Stimulated activated CD8-positive, alpha-beta memory T cell treated with anti-CD3 and anti-CD28 coated beads, Interleukin-15, amount 100 ng/mL, for 1 hour (primary cell): ENCODE measurements around the gene LAMC2.

Source experiments
- DNase-seq: peaks from one replicate; pipeline ENCODE4 v3.0.0-alpha.2; 2020; ENCODE audit warnings: low read depth

Gene LAMC2

GRCh38 chr1:183168308-183168707 lies 17.8 kb upstream of the LAMC2 start:
- no peak for DNase-seq

- no peak for DNase-seq
Measured at GRCh38 chr1:183173828-183174227, 12.2 kb upstream of the LAMC2 start.

DNA sequence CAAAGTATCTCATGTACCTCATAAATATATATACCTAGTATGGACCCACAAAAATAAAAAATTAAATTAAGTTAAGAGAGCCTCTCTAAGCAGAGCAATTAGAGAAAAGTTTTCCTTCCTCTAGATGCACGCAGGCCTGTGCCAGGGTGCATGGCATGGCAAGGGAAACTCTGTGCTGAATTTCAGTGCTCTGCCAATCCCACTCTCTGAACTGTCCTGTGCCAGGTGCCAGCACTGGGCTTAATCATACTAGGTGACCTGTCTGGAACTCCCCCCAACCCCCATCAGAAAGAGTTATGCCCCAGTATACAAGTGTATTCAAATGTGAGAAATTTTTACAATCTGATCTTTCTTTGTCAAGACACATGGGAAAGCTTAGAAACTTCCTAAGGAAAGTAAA lies 10.4 kb upstream of the LAMC2 start:
- DNase-seq: no peak

- DNase-seq: no peak
Measured at GRCh38 chr1:183178545-183178944, 7.5 kb upstream of the LAMC2 start.

- no peak for DNase-seq
Measured at GRCh38 chr1:183179033-183179432, 7.0 kb upstream of the LAMC2 start.

GRCh38 chr1:183180218-183180617 lies 5.8 kb upstream of the LAMC2 start:
- no peak for DNase-seq

DNA sequence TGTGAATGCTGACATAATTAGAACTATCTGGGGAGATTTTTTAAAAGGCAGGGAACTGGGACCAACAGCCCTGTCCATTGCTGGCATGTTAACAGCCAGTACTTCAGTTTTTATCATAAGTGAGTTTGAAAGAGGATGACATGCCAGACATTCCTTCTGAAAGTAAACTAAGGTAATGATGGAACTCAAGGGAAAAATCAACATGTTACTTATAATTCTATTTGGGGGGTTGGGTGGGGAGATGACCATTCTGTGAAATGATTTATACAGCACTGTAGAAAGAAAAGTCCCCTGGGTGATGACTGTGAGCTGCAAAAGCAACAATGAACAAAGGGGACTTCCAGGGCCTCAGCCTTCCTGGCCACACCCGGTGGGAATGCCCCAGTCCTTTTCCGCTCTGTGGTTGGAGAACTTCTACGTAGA lies 5.4 kb upstream of the LAMC2 start:
- DNase-seq: no peak

GRCh38 chr1:183186841-183187240 lies 777 bp downstream of the LAMC2 start:
- no peak for DNase-seq

- no peak for DNase-seq
Measured at GRCh38 chr1:183188240-183188639, 2.2 kb downstream of the LAMC2 start.

GRCh38 chr1:183191833-183192232 lies 5.8 kb downstream of the LAMC2 start:
- no peak for DNase-seq

DNA sequence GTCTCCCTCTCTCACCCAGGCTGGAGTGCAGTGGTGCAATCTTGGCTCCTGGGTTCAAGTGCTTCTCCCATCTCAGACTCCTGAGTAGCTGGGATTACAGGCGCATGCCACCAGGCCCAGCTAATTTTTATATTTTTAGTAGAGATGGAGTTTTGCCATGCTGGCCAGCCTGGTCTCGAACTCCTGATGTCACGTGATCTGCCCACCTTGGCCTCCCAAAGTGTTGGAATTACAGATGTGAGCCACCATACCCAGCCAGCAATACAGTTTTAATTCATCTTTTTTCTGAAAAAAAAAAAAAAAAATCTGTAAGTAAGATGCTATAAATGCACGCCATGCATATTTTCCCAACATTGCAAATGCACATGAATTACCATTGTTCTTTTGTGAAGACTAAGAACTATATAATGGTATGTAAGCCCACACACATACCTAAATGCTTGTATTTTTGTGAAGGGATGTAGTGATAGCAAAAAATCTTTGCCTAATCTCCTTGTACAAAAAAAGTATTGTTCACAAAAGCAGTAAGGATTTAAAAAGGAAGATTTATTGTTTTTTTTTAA lies 8.0 kb downstream of the LAMC2 start:
- no peak for DNase-seq

DNA sequence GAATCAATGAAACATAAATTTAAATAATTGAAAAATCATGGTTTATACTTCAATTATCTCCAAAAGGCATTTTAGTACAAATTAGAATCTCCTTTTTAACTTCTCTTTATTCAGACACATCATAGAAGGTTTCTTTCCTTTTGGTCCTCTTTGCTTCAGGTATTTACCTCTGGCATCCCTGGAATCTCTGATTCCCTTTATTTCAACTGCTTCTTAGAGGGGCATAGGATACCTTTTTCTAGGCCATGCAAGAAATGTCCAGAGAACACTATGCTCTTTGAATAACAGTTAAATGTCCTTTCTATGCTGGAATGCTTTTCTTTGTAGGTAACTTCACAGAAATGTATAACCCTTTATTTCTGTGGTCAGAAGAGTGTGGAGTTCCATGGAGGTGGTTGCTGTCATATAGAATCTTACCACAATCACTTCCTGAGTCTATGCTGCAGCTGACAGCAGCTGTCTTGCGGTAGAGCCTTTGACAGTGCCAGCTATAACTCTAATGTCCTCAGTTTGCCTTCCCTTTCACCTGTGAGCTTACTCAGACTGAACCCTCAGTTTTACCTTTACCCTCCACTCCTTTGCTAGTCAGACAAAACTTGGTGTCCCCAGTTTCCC lies 8.6 kb downstream of the LAMC2 start:
- DNase-seq: no peak

DNA sequence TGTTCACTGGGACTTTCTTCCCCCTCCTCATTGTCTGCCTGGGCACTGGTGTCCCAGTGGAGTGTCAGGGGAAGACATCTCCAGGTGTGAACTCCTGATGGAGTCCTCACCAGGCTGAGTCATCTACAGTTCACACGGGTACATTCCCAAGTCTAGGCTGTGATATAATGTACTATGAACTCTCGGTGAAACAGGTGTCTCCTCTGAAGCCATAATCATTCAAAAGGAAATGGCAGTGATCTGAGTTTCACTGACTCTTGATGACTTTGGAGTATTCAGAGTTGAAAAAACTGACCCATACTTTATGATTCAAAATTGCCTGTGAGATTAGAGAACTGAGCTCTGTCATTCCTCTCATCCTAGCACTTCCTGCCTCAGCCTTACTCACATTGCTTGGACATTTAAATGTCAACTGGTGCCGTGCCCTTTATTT lies 9.1 kb downstream of the LAMC2 start:
- no peak for DNase-seq

- no peak for DNase-seq
Measured at GRCh38 chr1:183197762-183198161, 11.7 kb downstream of the LAMC2 start.

DNA sequence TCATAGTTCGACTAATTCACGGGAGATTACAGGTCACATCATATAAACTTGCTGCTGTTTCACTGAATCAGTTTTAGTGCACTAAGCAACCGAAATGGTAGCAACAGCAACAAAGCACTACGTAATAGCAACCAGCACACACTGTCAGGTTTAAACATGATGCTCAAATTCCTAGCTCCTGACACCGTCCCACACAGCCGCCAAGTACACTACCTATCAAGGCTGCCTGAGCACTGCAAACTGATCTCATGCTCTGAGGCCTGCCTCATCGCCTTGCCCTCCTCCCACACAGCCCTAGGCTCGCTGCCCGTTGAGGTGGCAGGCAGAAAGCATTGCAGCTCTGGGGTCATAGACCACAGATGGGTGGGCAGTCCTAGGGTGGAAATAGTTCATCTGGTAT lies 12.4 kb downstream of the LAMC2 start:
- DNase-seq: no peak

GRCh38 chr1:183199304-183199703 lies 13.2 kb downstream of the LAMC2 start:
- no peak for DNase-seq

GRCh38 chr1:183200451-183200850 lies 14.4 kb downstream of the LAMC2 start:
- no peak for DNase-seq

DNA sequence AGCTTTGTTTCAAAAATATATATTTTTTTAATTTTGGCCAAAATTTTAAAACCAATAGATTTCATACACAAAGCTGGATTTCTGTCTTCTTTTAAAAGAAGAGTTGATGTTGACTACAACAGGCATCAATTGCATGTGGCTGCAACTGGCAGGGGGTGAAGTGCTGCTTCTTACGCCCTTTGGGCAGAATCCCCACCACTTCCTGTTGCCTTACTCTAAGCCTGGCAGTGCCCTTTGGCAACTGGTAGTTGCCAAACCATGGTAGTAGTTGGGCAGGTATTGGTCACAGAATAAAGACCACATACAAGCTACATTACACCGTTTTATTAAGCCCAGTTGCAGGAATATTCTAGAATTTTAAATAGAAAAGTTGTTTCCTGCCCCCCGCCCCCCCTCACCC lies 17.0 kb downstream of the LAMC2 start:
- DNase-seq: no peak

GRCh38 chr1:183205196-183205781 lies 19.2 kb downstream of the LAMC2 start:
- no peak for DNase-seq

GRCh38 chr1:183206538-183207122 lies 20.6 kb downstream of the LAMC2 start:
- no peak for DNase-seq

GRCh38 chr1:183209533-183210158 lies 23.6 kb downstream of the LAMC2 start:
- DNase-seq: no peak

DNA sequence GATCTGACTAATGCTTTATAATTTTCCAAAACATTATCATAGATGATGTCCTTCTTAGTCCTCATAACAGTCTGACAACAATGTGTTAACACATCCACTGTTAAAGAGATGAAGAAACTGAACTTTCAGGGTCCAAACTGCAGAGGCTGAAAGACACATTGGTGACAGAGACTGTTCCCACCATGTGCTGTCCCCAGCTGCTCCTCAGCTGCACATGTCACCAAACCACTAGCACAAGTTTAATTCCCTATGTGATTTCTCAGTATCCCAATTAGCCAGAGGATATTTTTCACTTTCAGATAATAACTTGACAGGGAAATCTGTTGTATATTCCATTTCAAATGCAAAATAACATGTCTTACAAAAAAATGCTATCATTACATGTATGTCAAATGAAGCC lies 24.6 kb downstream of the LAMC2 start:
- no peak for DNase-seq

DNA sequence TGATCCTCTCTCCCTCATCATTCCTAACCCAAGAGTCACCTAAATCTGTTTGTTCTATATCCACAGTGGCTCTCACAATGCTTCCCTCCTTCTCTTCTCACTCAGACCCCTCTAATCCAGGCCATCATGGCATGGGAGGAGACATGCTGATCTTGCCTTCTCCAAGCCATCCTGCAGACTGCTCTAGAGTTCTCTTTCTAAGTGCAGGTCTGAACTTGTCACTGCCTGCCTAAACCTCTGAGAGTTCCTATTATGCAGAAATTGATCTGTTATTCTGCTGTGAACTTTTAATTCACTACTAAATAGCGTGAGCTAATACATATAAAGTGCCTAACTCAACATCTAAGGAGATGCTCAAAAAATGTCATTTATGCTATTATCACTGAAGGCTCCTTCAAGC lies 26.8 kb downstream of the LAMC2 start:
- DNase-seq: no peak
